Prostate gland (tissue), 2 donors: ENCODE results near the gene MAML3. TPM values are rescaled to one million over a fixed set of nuclear protein-coding genes. Genes with fewer than 3 reads are reported as not detected.

Source experiments
- DNase-seq: peaks from one replicate; pipeline ENCODE4 v3.0.0-alpha.2; 2019; ENCODE audit warnings: low spot score
- H3K27ac ChIP-seq, 2 donors: fragments of 200-600 bp; sonication (generic); 2 replicates each; pipeline ENCODE4 v1.5.1; 2017 to 2019
- H3K27me3 ChIP-seq: fragments of 200-600 bp; sonication (generic); replicated peaks from 2 replicates; pipeline ENCODE4 v1.5.1; 2019; ENCODE audit not compliant: insufficient read depth
- H3K36me3 ChIP-seq, 2 donors: fragments of 200-600 bp; sonication (generic); 1 replicate in 1 of 2; 2 replicates in 1 of 2; pipeline versions ENCODE4 v1.5.1 to v1.8.1; 2017 to 2019
- H3K4me1 ChIP-seq: fragments of 200-600 bp; sonication (generic); replicated peaks from 2 replicates; pipeline ENCODE4 v1.5.1; 2019
- H3K4me3 ChIP-seq, 2 donors: fragments of 200-600 bp; sonication (generic); 2 replicates each; pipeline ENCODE4 v1.5.1; 2017 to 2019
- H3K9me3 ChIP-seq: fragments of 200-600 bp; sonication (generic); 2 replicates; pipeline ENCODE4 v1.5.1; 2017
- CTCF ChIP-seq, 4 experiments: fragments of 200-600 bp in 2 of 4; fragments of 450-650 bp in 2 of 4; sonication (generic) in 2 of 4; IDR thresholded peaks; 1 replicate in 3 of 4; 2 replicates in 1 of 4; pipeline ENCODE4 v1.5.1; 2016 to 2019; ENCODE audit warnings: antibody characterized with exemption in 4 of 4, mild to moderate bottlenecking in 2 of 4, moderate library complexity in 2 of 4
- POLR2A ChIP-seq: fragments of 450-650 bp; IDR thresholded peaks from one replicate; pipeline ENCODE4 v1.6.1; 2016; ENCODE audit warnings: antibody characterized with exemption, mild to moderate bottlenecking
- POLR2AphosphoS5 ChIP-seq: sonication (generic); formaldehyde crosslinking; IDR thresholded peaks from one replicate; pipeline ENCODE4 v1.6.1; 2017; ENCODE audit warnings: antibody characterized with exemption
- WGBS: methylation state at CpG from one replicate; pipeline ENCODE4 v1.1.5; 2018; 5-methylcytosine and 5-hydroxymethylcytosine counted together
- intact Hi-C: fragments of 100-400 bp; cut with DNase I; formaldehyde crosslinking; loops from one replicate; pipeline ENCODE4 v1.14.2; 2022
- total RNA-seq, 2 donors: library from RNA; depleted of rRNA; stranded (reverse); fragments of >200 nt; gene quantifications; one replicate each; pipeline ENCODE4 v1.1.0, GENCODE V29; 2016

The MAML3 gene
- total RNA-seq, 2 donors from 2014 or later, result 15.0 to 30.6 TPM

GRCh38 chr4:139814323-139815015 lies 339.5 kb downstream of the MAML3 start:
- H3K27ac ChIP-seq, result peak overlapping the region; percentile 36 to 48
- no peak overlapping the region for H3K4me3 ChIP-seq
- H3K27me3 ChIP-seq, result no peaks in the 10 kb centered on the region
- no peaks in the 10 kb centered on the region for H3K36me3 ChIP-seq
- intact Hi-C loops, result loop anchor here (5.0 kb wide), 1 partner anchor 72 kb away; no protein-coding TSS in a partner anchor
- no peaks in the 10 kb centered on the region for H3K9me3 ChIP-seq
- H3K4me1 ChIP-seq, result no peaks in the 10 kb centered on the region
- WGBS, result 15% methylated on average over 8 of the region's 8 CpGs
- TF ChIP-seq CTCF (IDR thresholded peaks at IDR 0.05), result no peak
- TF ChIP-seq POLR2AphosphoS5, result peak; percentile 24
- DNase-seq, result peak; percentile 47

GRCh38 chr4:139813881-139814280 lies 340.1 kb downstream of the MAML3 start:
- no peaks in the 10 kb centered on the region for H3K36me3 ChIP-seq
- no peaks in the 10 kb centered on the region for H3K27me3 ChIP-seq
- peak overlapping the region in 1 of 2 donors; percentile 48 for H3K27ac ChIP-seq
- no peak overlapping the region for H3K4me3 ChIP-seq
- DNase-seq, result no peak
- no peaks in the 10 kb centered on the region for H3K9me3 ChIP-seq
- TF ChIP-seq POLR2AphosphoS5 (no peak), CTCF (IDR thresholded peaks at IDR 0.05) (no peak), POLR2A (no peak)
- intact Hi-C loops, result no loop called here
- WGBS, result 73% methylated on average over 3 of the region's 3 CpGs
- H3K4me1 ChIP-seq, result no peaks in the 10 kb centered on the region

- H3K36me3 ChIP-seq, result no peaks in the 10 kb centered on the region
- intact Hi-C loops, result no loop called here
These were observed 343.3 kb downstream of the MAML3 start for GRCh38 chr4:139810710-139811109.

GRCh38 chr4:139809757-139810140 lies 344.2 kb downstream of the MAML3 start:
- DNase-seq, result no peak
- H3K4me1 ChIP-seq, result no peaks in the 10 kb centered on the region
- 90% methylated on average over 3 of the region's 3 CpGs for WGBS
- TF ChIP-seq POLR2A, result no peak
- TF ChIP-seq CTCF (IDR thresholded peaks at IDR 0.05), result no peak
- TF ChIP-seq POLR2AphosphoS5, result no peak
- no peak overlapping the region for H3K27ac ChIP-seq
- H3K9me3 ChIP-seq, result no peaks in the 10 kb centered on the region
- H3K4me3 ChIP-seq, result no peak overlapping the region
- intact Hi-C loops, result no loop called here
- no peaks in the 10 kb centered on the region for H3K27me3 ChIP-seq
- no peaks in the 10 kb centered on the region for H3K36me3 ChIP-seq

More at GRCh38 chr4:139810710-139811109, 343.3 kb downstream of the MAML3 start:
- DNase-seq, result no peak
- no peak overlapping the region for H3K27ac ChIP-seq
- no peak overlapping the region for H3K4me3 ChIP-seq
- no peaks in the 10 kb centered on the region for H3K9me3 ChIP-seq
- no peaks in the 10 kb centered on the region for H3K4me1 ChIP-seq
- 100% methylated on average over 1 of the region's 1 CpG for WGBS
- TF ChIP-seq POLR2AphosphoS5 (no peak), POLR2A (no peak), CTCF (IDR thresholded peaks at IDR 0.05) (no peak)
- H3K27me3 ChIP-seq, result no peaks in the 10 kb centered on the region
